T-cell (primary cell): Measurements from ENCODE around the gene SSH3. TPM values are rescaled to one million over a fixed set of nuclear protein-coding genes. Genes with fewer than 3 reads are reported as not detected.
A peak's percentile ranks its signal among the peaks of the same experiment; 100 is the strongest.

Source experiments
- ATAC-seq, 4 experiments: fragments of 200-7000 bp in 3 of 4; fragments of 150-1000 bp in 1 of 4; cut with Tn5 transposase; replicated peaks in 1 of 4; 1 replicate in 3 of 4; 2 replicates in 1 of 4; pipeline ENCODE4 v1.10.0; 2021; ENCODE audit warnings: moderate library complexity in 3 of 4, mild to moderate bottlenecking in 2 of 4, moderate number of reproducible peaks in 1 of 4
- CTCF ChIA-PET, 2 donors: fragments of 300-600 bp; sonication (Branson Sonifier 250); formaldehyde crosslinking; loops; one replicate each; lab custom pipeline; 2022; ENCODE audit warnings: antibody characterized with exemption in 2 of 2; lab: Charles Lee
- POLR2A ChIA-PET, 2 donors: fragments of 300-600 bp; sonication (Branson Sonifier 250); formaldehyde crosslinking; loops; one replicate each; lab custom pipeline; 2022; ENCODE audit warnings: antibody characterized with exemption in 2 of 2; lab: Charles Lee
- DNase-seq, 35 experiments: peaks; one replicate each; pipeline versions ENCODE4 v3.0.0 to v3.0.0-alpha.2; 2013 to 2023
- H3K27ac ChIP-seq: one replicate; pipeline ENCODE4 v1.5.1; 2013; ENCODE audit warnings: low read length
- H3K27me3 ChIP-seq, 2 experiments: replicated peaks in 1 of 2; 1 replicate in 1 of 2; 2 replicates in 1 of 2; pipeline versions ENCODE4 v1.6.1 to v1.7.0; 2013; ENCODE audit warnings: low read length in 1 of 2, mixed read lengths in 1 of 2; ENCODE audit not compliant: control insufficient read depth in 2 of 2, insufficient read depth in 2 of 2; ENCODE audit errors: extremely low read depth in 1 of 2
- H3K36me3 ChIP-seq, 2 donors: 1 replicate in 1 of 2; 2 replicates in 1 of 2; pipeline versions ENCODE4 v1.6.1 to v1.7.0; 2013; ENCODE audit warnings: low read length in 1 of 2; ENCODE audit not compliant: control insufficient read depth in 2 of 2, insufficient read depth in 1 of 2; ENCODE audit errors: extremely low read depth in 1 of 2
- H3K4me1 ChIP-seq, 2 experiments: 1 replicate in 1 of 2; 2 replicates in 1 of 2; pipeline versions ENCODE4 v1.6.1 to v1.7.0; 2013; ENCODE audit warnings: low read length in 2 of 2, mixed read lengths in 1 of 2; ENCODE audit not compliant: insufficient read depth in 2 of 2, control insufficient read depth in 1 of 2; ENCODE audit errors: extremely low read depth in 1 of 2
- H3K4me3 ChIP-seq, 2 donors: 1 replicate in 1 of 2; 2 replicates in 1 of 2; pipeline versions ENCODE4 v1.5.1 to v1.7.0; 2013; ENCODE audit warnings: mild to moderate bottlenecking in 2 of 2, low read length in 1 of 2, moderate library complexity in 1 of 2; ENCODE audit not compliant: control insufficient read depth in 1 of 2; ENCODE audit errors: extremely low read depth in 1 of 2
- H3K9me3 ChIP-seq: 2 replicates; pipeline ENCODE4 v1.7.0; 2013
- H3K27ac Mint-ChIP-seq, 2 donors: one replicate each; pipeline ENCODE4 v1.8.0; 2020 to 2021; ENCODE audit warnings: mild to moderate bottlenecking in 2 of 2, mixed read lengths in 2 of 2
- H3K27me3 Mint-ChIP-seq, 2 donors: one replicate each; pipeline ENCODE4 v1.8.0; 2021 to 2022; ENCODE audit warnings: mixed read lengths in 2 of 2
- H3K36me3 Mint-ChIP-seq: one replicate; pipeline ENCODE4 v1.8.0; 2021; ENCODE audit warnings: mixed read lengths
- H3K4me1 Mint-ChIP-seq, 3 donors: one replicate each; pipeline ENCODE4 v1.8.0; 2020 to 2022; ENCODE audit warnings: mixed read lengths in 3 of 3, mild to moderate bottlenecking in 1 of 3
- H3K4me3 Mint-ChIP-seq, 3 donors: one replicate each; pipeline ENCODE4 v1.8.0; 2020 to 2022; ENCODE audit warnings: mild to moderate bottlenecking in 3 of 3, mixed read lengths in 3 of 3, moderate library complexity in 3 of 3
- H3K9me3 Mint-ChIP-seq, 3 donors: one replicate each; pipeline ENCODE4 v1.8.0; 2020 to 2022; ENCODE audit warnings: mixed read lengths in 3 of 3
- WGBS: methylation state at CpG from one replicate; pipeline ENCODE4 v1.1.5; 2013; ENCODE audit warnings: missing lambda C conversion rate; ENCODE audit not compliant: insufficient coverage; 5-methylcytosine and 5-hydroxymethylcytosine counted together
- total RNA-seq, 35 experiments: library from RNA in 6 of 35; stranded (reverse) in 6 of 35; fragments of 120-200 nt in 1 of 35; gene quantifications; one replicate each; pipeline versions ENCODE4 v1.2.1 to v1.2.4 and lab custom pipeline; 2013 to 2026

SSH3 gene
- total RNA-seq, 5 donors from 2014 or later (not counting 1 experiment from before 2014, with no cell fraction given): 11.5 to 30.9 (median 26.7) TPM

GRCh38 chr11:67356864-67357561 lies 53.7 kb downstream of the SSH3 start:
- H3K4me1 Mint-ChIP-seq: peaks cover 28 to 50% (median 33%) of the 10 kb centered on the region in 3 donors
- ATAC-seq: no peak
- DNase-seq: peak in 34 of 35 experiments; percentile 30 to 80 (median 57)
- Histone ChIP-seq H3K9me3 (no peaks in the 10 kb centered on the region), H3K4me3 (no peak overlapping the region), H3K27me3 (no peaks in the 10 kb centered on the region), H3K36me3 (no peaks in the 10 kb centered on the region), H3K27ac (no peak overlapping the region), H3K4me1 (peaks cover 9 to 44% of the 10 kb centered on the region in 2 experiments)
- 33% methylated on average over 1 of the region's 3 CpGs for WGBS
- H3K36me3 Mint-ChIP-seq: no peaks in the 10 kb centered on the region
- ChIA-PET POLR2A (interaction anchor here in 1 of 2 donors (0.5 kb wide), 1 partner anchor 30 kb away, joined by 3 read pairs; no protein-coding TSS in a partner anchor), CTCF (interaction anchor here (0.5 to 7.9 kb wide), 15 partner anchors 11 to 357 kb away, joined by 3 to 128 read pairs (median 4); partner anchors contain the start of gene CLCF1 (in 1 of the 2))
- H3K4me3 Mint-ChIP-seq: no peak overlapping the region
- H3K27ac Mint-ChIP-seq: peak overlapping the region; percentile 64 to 84
- H3K27me3 Mint-ChIP-seq: no peaks in the 10 kb centered on the region
- H3K9me3 Mint-ChIP-seq: no peaks in the 10 kb centered on the region

- 91% methylated on average over 9 of the region's 12 CpGs for WGBS
- peaks cover 5 to 35% of the 10 kb centered on the region in 2 experiments for H3K4me1 ChIP-seq
- DNase-seq (no peak), ATAC-seq (no peak)
- H3K4me3 Mint-ChIP-seq: no peak overlapping the region
- H3K4me1 Mint-ChIP-seq: peaks cover 25 to 49% (median 30%) of the 10 kb centered on the region in 3 donors
- H3K27ac ChIP-seq: no peak overlapping the region
- H3K9me3 Mint-ChIP-seq: no peaks in the 10 kb centered on the region
- no peaks in the 10 kb centered on the region for H3K27me3 Mint-ChIP-seq
- H3K36me3 ChIP-seq: no peaks in the 10 kb centered on the region
- no peak overlapping the region for H3K4me3 ChIP-seq
- ChIA-PET CTCF (interaction anchor here (1.3 to 7.9 kb wide), 4 partner anchors 13 to 24 kb away, joined by 3 to 128 read pairs (median 24); partner anchors contain the start of gene CLCF1 (in 1 of the 2)), POLR2A (no interaction called here)
- no peaks in the 10 kb centered on the region for H3K36me3 Mint-ChIP-seq
- H3K9me3 ChIP-seq: no peaks in the 10 kb centered on the region
- H3K27me3 ChIP-seq: no peaks in the 10 kb centered on the region
- H3K27ac Mint-ChIP-seq: peak overlapping the region in 1 of 2 donors; percentile 6
Observed at GRCh38 chr11:67357831-67358670, 54.7 kb downstream of the SSH3 start.

Other genes starting within 250 kb of the SSH3 start
- gene RHOD, start 246.7 kb upstream of the SSH3 start, total RNA-seq: under 1 TPM in 3 of 5 donors, not detected in 2; 0.59 to 0.88 (median 0.66) TPM
- gene KDM2A, start 184.3 kb upstream of the SSH3 start, total RNA-seq: 100 to 1,000 TPM; 157 to 333 (median 178) TPM
- 100 to 1,000 TPM; 267 to 394 (median 382) TPM for gene GRK2, start 37.1 kb upstream of the SSH3 start, total RNA-seq
- 100 to 1,000 TPM; 150 to 249 (median 237) TPM for gene ANKRD13D, start 14.2 kb upstream of the SSH3 start, total RNA-seq
- 100 to 1,000 TPM in 2 of 5 donors, 10 to 100 TPM in 3; 55.1 to 107 (median 98.0) TPM for gene POLD4, start 50.0 kb downstream of the SSH3 start, total RNA-seq
- 1 to 10 TPM; 2.2 to 8.5 (median 4.1) TPM for gene CLCF1, start 70.1 kb downstream of the SSH3 start, total RNA-seq
- 10 to 100 TPM; 34.9 to 63.8 (median 56.2) TPM for gene RAD9A, start 88.5 kb downstream of the SSH3 start, total RNA-seq
- 100 to 1,000 TPM; 118 to 198 (median 186) TPM for gene PPP1CA, start 98.3 kb downstream of the SSH3 start, total RNA-seq
- 100 to 1,000 TPM; 288 to 449 (median 436) TPM for gene TBC1D10C, start 100.6 kb downstream of the SSH3 start, total RNA-seq
- 10 to 100 TPM in 2 of 5 donors, 1 to 10 TPM in 3; 5.5 to 19.1 (median 9.8) TPM for gene CARNS1, start 112.1 kb downstream of the SSH3 start, total RNA-seq
- 10 to 100 TPM; 60.3 to 88.0 (median 81.9) TPM for gene RPS6KB2, start 125.0 kb downstream of the SSH3 start, total RNA-seq
- gene PTPRCAP, start 134.2 kb downstream of the SSH3 start, total RNA-seq: 100 to 1,000 TPM; 192 to 282 (median 256) TPM
- 10 to 100 TPM; 23.0 to 39.4 (median 30.4) TPM for gene CORO1B, start 139.9 kb downstream of the SSH3 start, total RNA-seq
- under 1 TPM in 1 of 5 donors, not detected in 4; 0.19 TPM for gene GPR152, start 149.2 kb downstream of the SSH3 start, total RNA-seq
- 10 to 100 TPM in 2 of 5 donors, 1 to 10 TPM in 3; 3.5 to 16.0 (median 5.6) TPM for gene CABP4, start 151.8 kb downstream of the SSH3 start, total RNA-seq
- gene TMEM134, start 165.7 kb downstream of the SSH3 start, total RNA-seq: 100 to 1,000 TPM in 3 of 5 donors, 10 to 100 TPM in 2; 59.9 to 113 (median 106) TPM
- 100 to 1,000 TPM; 114 to 168 (median 154) TPM for gene AIP, start 179.5 kb downstream of the SSH3 start, total RNA-seq
- gene PITPNM1, start 201.8 kb downstream of the SSH3 start, total RNA-seq: 100 to 1,000 TPM in 4 of 5 donors, 10 to 100 TPM in 1; 74.2 to 167 (median 149) TPM
- gene CDK2AP2, start 204.6 kb downstream of the SSH3 start, total RNA-seq: 10 to 100 TPM; 31.0 to 90.8 (median 79.9) TPM
- gene CABP2, start 219.9 kb downstream of the SSH3 start, total RNA-seq: not detected